ENCODE results near the gene BIN2.

GRCh38 chr12:51359851-51360250 is 35.9 kb upstream of the BIN2 start:
- no peak for TF ChIP-seq CREB1 (CRISPR knock-in tag; IDR thresholded peaks at IDR 0.05)
- no peak for TF ChIP-seq CTCF (IDR thresholded peaks at IDR 0.05)
- no peak for TF ChIP-seq ZNF512 (CRISPR knock-in tag; IDR thresholded peaks at IDR 0.05; ENCODE audit: borderline replicate concordance)
- TF ChIP-seq MYBL2 (CRISPR knock-in tag; IDR thresholded peaks at IDR 0.05): no peak
- TF ChIP-seq CBFB (CRISPR knock-in tag; IDR thresholded peaks at IDR 0.05; ENCODE audit: low read depth): no peak
- TF ChIP-seq ZNF263 (CRISPR knock-in tag; IDR thresholded peaks at IDR 0.05; ENCODE audit: low read depth): no peak
- no peak for TF ChIP-seq STAT6 (CRISPR knock-in tag; conservative IDR thresholded peaks at IDR 0.05; ENCODE audit: low read depth)
- no peak for TF ChIP-seq TP53 (CRISPR knock-in tag; IDR thresholded peaks at IDR 0.05)
- no peak for TF ChIP-seq TEAD1 (CRISPR knock-in tag; IDR thresholded peaks at IDR 0.05)
- no peak for TF ChIP-seq USF1 (CRISPR knock-in tag; IDR thresholded peaks at IDR 0.05)

Measured in WTC11 (cell line).